ENCODE results near the gene CCL1.

- TF ChIP-seq CTCF (conservative IDR thresholded peaks at IDR 0.05) (no peak), EZH2 (IDR thresholded peaks at IDR 0.05; ENCODE audit: low read depth) (no peak)
These were observed 4.6 kb upstream of the CCL1 start for GRCh38 chr17:34367486-34368195.
